SIG-M5 treated with dmso at 0.1 percent for 504 hours (cell line): ENCODE results near the gene PRPF40B.

Source experiments
- DNase-seq: peaks from one replicate; lab custom pipeline; 2025; ENCODE audit not compliant: unreplicated experiment; lab: John Stamatoyannopoulos, UW

Gene PRPF40B

DNA sequence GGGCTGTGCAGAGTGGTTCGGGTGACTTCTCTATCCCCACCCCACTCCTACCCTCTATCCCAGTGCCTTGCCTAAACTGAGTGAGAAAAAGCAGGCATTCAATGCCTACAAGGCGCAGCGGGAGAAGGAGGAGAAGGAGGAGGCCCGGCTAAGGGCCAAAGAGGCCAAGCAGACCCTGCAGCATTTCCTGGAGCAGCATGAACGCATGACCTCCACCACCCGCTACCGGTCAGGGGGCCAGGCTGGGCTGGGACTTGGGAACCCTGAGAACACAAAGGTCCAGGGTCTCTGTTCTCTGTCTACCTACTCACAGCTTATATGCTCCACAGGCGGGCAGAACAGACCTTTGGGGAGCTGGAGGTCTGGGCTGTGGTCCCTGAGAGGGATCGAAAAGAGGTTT, 11.7 kb downstream of the PRPF40B start:
- DNase-seq = no peak

DNA sequence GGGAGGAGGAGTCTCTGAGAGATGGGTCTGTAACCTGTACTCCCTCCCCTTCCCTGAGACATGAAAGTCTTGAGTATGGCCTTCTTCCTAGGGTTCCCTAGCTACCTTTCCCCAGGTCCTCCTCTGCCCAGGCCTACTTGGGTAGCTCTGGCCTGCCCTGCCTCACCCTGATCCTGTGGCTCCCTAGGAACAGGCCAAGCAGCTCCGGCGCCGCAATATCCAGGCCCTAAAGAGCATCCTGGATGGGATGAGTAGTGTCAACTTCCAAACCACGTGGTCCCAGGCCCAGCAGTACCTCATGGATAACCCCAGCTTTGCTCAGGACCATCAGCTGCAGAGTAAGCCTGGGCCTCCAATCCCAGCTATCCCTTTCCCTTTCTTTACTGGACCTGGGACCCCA, 12.3 kb downstream of the PRPF40B start:
- no peak for DNase-seq

DNA sequence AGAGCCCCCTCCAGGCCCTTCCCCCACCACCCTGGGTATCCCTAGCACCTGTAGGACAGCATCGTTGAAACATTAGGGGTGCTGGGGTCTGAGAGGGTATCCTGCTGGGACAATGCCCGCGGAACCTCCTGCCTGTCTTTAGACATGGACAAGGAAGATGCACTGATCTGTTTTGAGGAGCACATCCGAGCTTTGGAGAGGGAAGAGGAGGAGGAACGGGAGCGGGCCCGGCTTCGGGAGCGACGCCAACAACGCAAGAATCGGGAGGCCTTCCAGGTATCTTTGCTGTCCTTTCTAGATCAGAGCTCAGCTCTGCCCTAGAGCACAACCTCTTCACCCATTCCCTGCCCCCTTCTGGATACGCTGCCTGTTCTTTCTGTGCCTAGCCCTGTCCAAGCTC, 13.2 kb downstream of the PRPF40B start:
- no peak for DNase-seq

DNA sequence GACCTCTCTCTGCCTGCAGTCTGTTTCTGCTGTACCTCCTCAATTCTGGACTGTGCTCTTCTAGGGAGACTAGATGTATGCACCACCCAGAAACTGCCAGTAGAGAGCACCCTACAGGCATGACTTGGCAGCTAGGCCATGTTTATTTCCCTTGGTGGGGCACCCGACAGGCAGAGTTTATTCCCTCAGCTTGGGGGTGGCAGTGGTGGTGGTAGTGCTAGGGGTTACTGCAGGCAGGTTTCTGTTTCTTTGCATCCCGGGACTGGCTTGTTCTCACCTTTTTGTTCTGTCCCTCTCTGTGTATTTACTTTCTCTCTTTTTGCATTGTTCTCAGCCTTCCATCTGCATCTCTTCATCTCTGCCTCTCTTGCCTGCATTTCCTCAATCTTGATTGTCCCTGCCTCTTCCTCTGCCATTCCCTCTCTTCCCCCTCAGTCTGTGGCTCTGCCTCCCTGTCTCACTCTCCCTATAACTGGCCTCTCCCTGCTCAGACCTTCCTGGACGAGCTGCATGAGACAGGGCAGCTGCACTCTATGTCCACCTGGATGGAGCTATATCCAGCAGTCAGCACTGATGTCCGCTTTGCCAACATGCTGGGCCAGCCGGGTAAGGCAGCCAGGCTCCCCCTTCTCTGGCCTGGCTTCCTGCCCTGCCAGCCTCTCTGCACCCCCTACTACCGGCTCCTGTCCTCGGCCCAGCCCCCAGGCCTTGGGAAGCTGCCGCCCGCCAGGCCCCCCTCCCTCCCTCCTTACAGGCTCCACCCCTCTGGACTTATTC, 13.8 kb downstream of the PRPF40B start:
- peak; percentile 79 for DNase-seq

DNA sequence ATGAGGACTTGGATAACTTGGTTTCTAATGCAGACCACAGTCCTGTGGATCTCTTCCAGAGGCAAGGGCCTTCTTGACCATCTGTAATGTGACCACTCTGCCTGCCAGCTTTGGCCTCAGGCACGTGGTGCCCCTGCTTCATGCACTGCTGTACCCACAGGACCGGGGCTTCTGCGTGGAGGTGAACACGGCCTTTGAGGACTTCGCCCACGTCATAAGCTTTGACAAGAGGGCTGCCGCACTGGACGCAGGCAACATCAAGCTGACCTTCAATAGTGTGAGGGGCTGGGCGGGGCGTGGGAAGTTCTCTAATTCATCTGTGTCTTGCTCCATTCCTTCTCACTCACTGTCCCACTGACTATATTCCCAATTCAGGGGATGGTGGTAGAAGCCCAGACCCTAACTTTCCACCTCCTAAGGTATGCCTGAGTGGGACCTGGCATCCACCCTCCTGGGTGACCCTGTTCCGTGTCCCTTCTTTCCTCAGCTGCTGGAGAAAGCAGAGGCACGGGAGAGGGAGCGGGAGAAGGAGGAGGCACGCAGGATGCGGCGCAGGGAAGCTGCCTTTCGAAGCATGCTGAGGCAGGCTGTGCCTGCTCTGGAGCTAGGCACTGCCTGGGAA, 18.5 kb downstream of the PRPF40B start:
- no peak for DNase-seq

DNA sequence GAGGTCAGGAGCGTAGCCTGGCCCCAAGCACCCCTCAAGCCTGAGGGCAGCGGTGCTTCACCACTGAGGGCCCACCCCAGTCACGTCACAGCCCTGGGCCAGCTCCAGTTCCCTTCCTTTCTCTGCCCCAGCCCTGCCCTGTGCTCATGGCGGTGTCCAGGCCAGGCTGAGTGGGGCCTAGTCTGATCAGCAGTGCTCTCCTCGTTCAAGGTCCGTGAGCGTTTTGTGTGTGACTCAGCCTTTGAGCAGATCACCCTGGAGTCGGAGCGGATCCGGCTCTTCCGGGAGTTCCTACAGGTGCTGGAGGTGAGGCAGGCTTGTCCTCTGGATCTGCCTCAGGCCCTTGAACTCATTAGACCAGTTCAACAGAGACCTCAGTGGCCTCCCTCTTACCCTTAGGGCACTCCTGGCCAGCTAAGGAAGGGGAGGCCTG, 19.0 kb downstream of the PRPF40B start:
- peak; percentile 22 for DNase-seq

DNA sequence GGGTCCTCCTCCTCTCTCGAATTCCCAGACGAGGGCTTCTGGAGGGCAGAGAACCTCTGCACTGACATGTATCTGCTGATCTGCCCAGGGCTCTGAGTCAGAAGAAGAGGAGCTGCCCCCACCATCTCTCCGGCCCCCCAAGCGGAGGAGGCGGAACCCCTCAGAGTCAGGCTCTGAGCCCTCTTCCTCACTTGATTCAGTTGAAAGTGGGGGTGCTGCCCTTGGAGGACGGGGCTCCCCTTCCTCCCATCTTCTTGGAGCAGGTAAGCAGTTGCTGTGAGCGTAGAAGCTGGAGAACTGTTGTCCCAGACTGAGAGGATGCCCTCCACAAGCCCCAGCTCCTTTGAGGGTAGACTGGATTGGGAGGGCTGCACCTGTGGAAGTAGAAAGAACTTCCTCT, 19.8 kb downstream of the PRPF40B start:
- DNase-seq = no peak

DNA sequence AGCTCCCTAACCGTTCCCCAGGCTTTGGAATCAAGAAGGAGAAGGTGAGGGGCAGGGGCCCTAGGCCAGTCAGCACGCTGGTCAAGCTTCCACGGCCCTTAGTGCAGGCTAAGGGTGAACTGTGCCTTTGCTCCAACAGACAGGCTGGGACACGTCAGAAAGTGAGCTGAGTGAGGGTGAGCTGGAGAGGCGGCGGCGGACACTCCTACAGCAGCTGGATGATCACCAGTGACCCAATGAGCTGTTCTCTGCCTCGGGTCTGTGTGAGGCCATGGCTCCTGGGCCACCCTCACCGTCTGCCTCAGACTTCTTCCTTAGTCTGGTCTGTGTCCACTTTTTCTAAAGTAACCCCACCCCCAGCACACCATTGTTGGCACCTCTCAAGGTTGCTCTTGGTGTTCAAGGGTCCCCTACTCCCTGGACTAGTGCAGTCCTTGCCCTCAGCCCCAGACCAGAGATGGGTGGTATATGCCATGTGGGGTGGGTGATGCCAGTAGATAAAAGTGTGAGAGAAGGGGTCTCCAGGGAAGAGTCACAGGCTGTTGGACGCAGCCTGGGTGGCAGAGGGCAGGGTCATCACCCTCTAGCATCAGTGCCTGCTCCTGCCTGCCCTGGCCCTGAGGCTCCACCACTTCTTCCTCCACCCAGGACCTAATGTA, 20.7 kb downstream of the PRPF40B start:
- no peak for DNase-seq

DNA sequence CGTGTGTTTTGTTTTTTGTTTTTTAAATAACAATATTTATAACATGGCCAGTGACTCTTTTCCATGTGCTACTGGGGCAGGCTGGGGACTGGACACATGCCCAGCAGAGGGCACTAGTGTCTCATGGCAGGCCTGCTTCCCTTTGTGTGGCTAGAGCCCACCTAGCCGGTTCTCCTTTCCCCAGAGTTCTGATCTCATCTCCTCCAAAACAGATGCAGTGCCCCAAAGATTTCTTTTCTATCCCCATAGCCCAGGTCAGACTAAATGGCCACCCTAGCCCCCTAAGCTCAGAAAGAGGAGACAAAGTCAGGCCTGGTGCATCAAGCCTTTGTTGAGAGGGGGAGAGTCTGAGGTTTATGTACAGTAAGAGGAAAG, 21.2 kb downstream of the PRPF40B start:
- peak; percentile 73 for DNase-seq

DNA sequence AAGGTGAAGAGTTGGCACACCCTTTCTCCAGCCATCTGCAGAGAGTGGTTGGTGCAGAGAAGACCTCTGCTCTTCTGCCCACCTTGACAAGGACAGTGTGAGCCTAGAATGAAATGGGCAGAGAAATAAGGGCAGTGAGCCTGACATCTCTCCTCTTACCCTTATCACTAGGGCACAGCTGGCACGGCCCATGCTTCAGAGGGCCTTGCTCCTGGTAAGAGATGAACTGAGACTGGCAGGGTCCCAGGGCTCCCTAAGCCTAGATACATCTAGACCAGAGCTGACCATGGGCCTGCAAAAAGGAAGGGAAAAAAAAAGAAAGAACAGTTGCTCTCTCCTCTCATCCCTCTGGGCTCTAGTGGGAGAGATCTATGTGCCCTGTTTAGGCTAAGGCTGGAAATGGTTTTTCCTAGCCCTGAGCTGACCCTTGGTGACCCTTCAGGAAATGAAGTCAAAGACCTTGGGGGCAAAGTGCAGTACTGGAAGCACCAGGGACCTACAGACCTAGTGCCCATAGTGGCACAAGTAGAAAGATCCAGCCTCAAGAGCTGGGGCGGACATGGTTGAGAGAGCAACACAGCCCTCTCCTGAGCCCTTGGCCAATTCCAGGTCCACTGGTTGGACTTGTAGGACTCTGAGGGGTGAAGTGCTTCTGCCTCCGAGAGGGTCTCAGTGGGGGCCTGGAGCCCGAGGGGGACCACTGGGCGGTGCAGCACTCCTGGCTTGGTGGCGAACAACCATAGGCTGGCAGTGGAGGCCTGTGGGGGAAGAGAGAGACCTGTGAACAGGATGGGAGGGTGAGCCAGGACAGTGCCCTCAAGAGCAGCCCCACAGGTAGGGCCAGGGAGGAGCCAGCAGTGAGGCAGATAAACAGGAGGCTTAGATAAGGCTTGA, 22.0 kb downstream of the PRPF40B start:
- no peak for DNase-seq

DNA sequence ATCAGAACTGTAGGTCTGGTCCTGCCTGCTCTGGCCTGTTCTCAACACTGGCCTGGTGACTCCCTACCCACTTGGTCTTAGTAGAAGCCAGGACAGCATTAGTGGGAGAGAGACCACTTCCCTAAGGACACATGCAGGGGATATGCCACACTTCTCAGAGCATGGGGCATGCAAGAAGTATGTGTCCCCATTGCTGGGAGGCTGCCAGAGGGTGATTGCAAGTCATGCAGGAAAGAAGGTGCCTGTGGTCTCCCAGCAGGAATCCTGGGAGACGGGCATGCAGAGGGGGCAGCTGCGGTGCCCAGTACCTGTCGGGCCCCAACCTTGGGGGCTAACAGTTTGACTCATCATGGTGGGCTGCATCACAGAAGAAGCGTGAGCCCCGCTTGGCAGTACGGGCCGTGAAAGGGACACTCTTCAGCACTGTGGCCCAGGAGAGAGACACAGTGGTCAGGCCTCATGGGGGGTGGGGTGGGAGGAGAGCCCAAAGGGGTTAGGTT, 23.0 kb downstream of the PRPF40B start:
- no peak for DNase-seq

DNA sequence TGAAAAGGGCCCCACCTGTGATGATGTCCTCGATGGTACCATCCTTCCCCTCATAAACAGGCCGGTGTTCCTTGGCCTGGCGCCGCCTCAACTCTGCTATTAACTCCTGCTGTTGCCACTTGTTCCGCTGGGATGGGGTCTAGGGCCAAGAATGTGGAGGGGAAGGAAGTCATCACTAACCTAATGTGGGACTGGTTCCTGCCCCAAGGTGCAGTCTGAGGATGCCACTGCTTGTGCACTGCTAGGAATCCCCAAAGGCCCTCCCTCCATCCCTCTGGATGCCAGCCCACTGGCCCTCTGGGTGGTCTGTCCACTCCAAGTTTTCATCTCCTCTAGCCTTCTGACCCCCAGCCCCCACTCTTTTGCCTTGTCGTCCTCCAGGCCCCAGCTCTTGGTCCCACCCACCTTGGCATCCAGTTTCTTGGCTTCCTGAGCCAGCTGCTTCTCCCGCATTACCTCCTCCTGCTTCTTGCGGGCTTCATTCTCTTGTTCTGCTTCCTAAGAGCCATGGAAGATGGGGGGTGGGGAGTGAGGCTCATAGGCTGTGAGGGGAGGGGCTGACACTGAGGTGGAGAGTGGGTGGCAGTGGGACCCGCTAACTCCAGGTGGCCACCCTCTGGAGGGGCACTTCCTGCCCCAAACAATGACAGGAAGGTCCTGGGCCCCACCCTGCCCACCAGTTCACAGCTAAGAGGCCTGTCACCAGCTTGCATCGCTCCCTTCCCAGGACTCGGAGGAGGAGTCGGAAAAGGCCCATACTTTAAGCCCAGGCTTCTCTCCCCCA, 23.7 kb downstream of the PRPF40B start:
- DNase-seq = no peak

DNA sequence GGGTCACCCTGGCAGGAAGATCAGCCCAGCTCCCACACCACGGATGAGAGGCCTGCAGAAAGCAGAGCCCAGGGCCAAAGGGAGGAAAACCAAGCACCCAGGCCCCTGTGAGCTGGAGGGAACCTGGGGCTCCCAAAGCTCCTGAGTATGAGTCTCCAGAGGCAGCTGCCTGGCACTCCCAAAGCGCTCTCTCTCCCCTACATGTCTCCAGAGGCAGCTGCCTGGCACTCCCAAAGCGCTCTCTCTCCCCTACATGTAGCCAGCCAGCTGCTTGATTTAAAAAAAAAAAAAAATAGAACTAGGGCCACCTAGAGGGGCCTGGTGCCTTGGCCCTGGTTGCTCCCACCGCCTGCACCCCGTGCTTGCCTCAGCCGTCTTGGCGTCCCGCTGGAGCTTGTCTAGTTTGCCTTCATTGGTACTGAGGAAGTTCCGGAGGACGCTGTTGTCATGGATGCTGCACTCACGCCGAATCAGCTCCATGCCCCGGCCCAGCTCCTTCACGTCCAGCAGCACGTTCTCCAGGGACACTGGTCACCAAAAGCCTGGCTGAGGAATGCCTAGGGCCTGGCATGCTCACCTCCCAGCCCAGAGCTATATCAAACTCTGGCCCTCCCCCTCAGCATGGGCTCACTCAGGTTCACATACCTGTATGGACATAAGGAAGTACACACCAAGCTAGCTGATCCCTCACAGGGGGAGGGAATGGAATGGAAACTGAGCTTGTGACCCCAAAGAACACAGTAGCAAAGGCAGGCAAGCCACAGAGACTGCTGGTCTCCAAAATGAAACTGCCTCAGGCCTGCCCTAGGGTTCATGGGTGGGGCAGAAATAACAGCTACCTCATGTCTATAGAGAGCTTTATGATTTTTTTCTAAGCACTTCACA, 24.7 kb downstream of the PRPF40B start:
- no peak for DNase-seq

DNA sequence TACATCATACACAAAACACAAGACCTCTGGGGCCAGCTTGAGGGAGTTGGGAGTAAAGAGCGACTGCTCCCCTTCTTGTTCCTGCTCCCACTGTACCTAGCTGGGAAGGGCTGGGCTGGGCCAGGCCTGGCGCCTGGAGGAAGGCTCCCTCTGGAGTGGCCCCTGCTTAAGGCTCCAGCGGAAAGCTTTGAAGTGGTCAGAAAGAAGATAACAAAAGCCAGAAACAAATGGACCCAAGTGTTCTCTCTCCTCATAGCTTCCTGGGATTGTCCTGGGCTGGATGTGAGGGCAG, 25.3 kb downstream of the PRPF40B start:
- no peak for DNase-seq

DNA sequence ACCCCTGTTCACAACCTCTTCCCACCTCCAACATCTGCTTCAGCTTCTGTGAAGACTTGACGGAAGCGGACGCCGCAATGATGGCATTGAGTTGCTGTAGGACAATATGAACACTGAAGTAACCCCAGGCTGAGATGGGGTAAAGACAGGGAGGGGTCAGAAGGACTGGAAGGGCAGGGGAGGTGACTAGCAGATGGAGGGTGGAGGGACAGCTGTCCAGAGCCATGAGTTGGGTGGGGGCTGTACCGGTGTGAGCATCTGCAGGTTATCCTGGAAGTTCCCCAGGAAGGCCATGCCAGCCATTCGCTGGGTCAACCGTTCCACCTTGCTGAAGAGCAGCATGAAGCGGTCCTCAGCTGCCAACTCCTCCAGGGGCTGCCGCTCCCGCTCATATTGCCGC, 26.1 kb downstream of the PRPF40B start:
- no peak for DNase-seq

DNA sequence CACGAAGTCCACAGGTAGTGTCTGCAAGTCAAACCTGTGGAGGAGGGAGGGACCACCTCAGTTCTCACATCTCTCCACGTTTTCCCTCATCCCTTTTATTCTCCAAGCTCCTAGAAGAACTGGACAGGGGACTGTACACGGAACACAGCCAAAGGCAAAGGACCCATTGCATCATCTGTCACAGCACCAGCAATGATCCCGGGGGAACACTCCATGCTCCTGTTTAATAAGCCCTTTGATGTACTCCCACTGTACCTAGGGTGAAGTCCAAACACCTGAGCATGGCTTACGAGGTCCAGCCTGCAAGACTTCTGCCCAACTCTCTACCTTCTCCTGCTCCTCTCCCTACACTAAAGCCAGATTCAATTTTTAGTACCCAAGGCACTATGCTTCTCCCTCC, 26.5 kb downstream of the PRPF40B start:
- no peak for DNase-seq

DNA sequence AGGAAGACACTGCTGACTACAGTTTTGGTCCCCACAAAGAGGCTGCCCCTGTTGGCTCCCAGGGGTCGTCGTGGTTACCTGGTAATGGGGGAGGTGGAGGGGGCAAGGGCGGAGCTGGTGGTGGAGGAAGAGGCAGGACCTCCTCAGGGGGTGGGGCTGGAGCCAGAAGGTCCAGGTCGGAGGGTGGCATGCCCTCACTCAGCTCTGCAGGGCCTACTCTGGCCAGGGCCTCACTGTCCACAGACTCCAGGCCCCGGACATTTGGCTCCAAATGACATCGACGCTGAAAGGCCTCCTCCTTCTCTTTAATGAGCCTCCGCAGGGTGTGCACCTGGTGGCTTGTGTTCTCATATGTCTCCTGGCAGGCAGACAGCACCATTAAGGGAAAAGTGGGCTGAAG, 28.5 kb downstream of the PRPF40B start:
- DNase-seq = no peak

DNA sequence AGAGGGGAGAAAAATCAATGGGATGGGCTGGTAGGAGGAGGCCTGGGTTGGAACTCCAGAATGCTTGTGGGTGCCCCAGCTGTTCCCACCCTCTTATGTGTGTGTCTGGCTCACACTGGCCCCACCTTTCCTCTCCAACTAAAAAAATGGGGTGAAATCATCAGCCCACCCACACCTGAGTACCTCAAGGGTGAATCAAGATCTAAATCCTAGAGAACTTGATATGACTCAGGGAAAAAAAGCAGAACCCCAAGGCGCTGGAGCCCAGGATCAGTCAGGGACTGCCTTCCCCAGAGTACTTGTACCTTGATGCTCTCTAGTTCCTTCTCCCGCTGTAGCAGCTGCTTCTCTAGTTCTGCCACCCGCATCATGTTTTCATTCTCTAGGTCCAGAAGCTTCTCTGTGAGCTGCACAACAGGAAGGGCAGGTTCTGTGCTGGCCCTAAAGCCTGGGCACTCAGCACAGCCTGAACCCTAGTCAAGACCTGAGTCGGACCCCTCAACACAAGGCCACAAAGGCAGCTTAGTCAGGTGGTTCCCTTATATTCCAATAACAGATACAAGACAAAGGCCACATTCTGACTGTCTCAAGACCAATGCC, 29.7 kb downstream of the PRPF40B start:
- DNase-seq = no peak

DNA sequence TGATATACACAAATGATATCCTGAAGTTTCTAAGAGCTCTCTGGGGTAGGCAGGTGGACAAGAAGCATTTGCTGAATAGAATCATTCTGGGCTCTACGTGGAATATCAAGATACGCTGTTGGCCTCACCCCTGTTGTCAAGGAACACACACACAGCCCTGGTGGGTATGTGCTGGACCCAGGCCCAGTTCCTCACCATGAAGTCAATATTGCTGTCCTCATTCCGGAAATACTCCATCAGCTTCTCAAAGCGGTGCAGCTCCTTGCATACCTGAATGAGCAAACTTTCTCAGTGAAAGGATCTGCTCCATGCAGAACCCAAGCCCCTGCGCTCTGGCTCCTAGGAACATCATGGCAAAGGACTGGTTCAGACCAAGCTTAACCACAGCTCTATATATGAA, 31.4 kb downstream of the PRPF40B start:
- no peak for DNase-seq
